Mucosa of descending colon (tissue), 3 donors: ENCODE measurements around the gene RAD51C. TPM values are rescaled to one million over a fixed set of nuclear protein-coding genes. Genes with fewer than 3 reads are reported as not detected.
A peak's percentile ranks its signal among the peaks of the same experiment; 100 is the strongest.

Experiments used
- ATAC-seq: fragments of 200-7000 bp; cut with Tn5 transposase; one replicate; pipeline ENCODE4 v1.9.1; 2020; ENCODE audit warnings: mild to moderate bottlenecking, moderate library complexity
- DNase-seq, 3 donors: peaks; one replicate each; pipeline ENCODE4 v3.0.0-alpha.2; 2020
- H3K36me3 ChIP-seq: fragments of 200-600 bp; one replicate; pipeline ENCODE4 v1.8.0; 2021; ENCODE audit warnings: low read depth, mild to moderate bottlenecking
- H3K4me1 ChIP-seq: fragments of 200-600 bp; one replicate; pipeline ENCODE4 v1.8.0; 2021; ENCODE audit warnings: low read depth, mild to moderate bottlenecking
- H3K4me3 ChIP-seq: fragments of 200-600 bp; one replicate; pipeline ENCODE4 v1.8.0; 2021; ENCODE audit warnings: mild to moderate bottlenecking
- H3K9me3 ChIP-seq: fragments of 200-600 bp; one replicate; pipeline ENCODE4 v1.8.0; 2021; ENCODE audit warnings: mild to moderate bottlenecking
- intact Hi-C, 2 donors: fragments of 100-400 bp; cut with DNase I in 1 of 2; cut with micrococcal nuclease in 1 of 2; formaldehyde crosslinking; loops; one replicate each; pipeline versions ENCODE4 v1.11.0 to v1.11.1; 2022; cut with DNase I, micrococcal nuclease
- total RNA-seq, 3 donors: library from RNA; stranded (reverse); fragmentation: NEBNext Ultra II Directional in 2 of 3; extraction: Animal tissue kit (Norgen Biotek cat#: 25700) in 2 of 3; gene quantifications; one replicate each; pipeline versions ENCODE4 v1.2.1 to v1.2.4, GENCODE V29; 2021 to 2023
- TF ChIP-seq, protein P1 (sequence below): fragments of 200-600 bp; IDR thresholded peaks from one replicate; pipeline ENCODE4 v1.8.0; 2022; ENCODE audit warnings: antibody characterized with exemption, mild to moderate bottlenecking
- donor health status: DM: no; HTN: no; CAD: no; lungs with moderate emphysema.
- donor health status: DM: no; HTN: no; CAD: no.
- donor health status: DM: no; HTN: yes; CAD: no.

RAD51C gene
- total RNA-seq, 3 donors from 2014 or later: 6.2 to 20.3 (median 18.9) TPM

DNA sequence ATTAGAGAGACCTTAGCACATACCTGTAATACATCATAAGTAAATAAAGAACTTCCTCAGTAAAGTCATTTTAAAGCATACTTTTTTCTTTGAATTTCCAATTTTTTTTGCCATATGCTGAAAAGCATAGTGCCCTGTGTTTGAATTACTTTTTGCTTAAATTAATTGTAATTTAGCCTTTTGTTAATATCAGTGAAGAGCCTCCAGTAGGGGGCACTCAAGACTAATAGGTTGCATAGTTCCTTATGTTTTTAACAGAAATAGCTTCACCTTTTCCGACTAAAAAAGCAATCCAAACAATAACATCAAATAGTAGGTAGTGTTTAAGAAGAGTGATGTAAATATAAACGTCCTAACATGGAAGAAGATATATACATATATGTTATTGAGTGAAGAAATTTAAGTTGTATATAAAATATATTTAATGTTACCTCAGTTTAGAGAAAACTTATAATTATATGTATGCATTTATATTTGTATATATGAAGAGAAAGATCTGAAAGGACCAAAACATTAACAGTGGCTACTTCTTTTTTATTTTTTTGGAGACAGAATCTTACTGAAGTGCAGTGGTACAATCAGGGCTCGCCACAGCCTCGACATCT lies 18.6 kb downstream of the RAD51C start:
- no peak for ATAC-seq
- TF ChIP-seq, protein P1, sequence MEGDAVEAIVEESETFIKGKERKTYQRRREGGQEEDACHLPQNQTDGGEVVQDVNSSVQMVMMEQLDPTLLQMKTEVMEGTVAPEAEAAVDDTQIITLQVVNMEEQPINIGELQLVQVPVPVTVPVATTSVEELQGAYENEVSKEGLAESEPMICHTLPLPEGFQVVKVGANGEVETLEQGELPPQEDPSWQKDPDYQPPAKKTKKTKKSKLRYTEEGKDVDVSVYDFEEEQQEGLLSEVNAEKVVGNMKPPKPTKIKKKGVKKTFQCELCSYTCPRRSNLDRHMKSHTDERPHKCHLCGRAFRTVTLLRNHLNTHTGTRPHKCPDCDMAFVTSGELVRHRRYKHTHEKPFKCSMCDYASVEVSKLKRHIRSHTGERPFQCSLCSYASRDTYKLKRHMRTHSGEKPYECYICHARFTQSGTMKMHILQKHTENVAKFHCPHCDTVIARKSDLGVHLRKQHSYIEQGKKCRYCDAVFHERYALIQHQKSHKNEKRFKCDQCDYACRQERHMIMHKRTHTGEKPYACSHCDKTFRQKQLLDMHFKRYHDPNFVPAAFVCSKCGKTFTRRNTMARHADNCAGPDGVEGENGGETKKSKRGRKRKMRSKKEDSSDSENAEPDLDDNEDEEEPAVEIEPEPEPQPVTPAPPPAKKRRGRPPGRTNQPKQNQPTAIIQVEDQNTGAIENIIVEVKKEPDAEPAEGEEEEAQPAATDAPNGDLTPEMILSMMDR: no peak
- intact Hi-C loops: loop anchor here (5.0 to 10.0 kb wide), 2 partner anchors 294 to 296 kb away; no protein-coding TSS in a partner anchor
- no peak overlapping the region for H3K4me3 ChIP-seq
- DNase-seq: peak in 1 of 3 donors; percentile 84
- no peaks in the 10 kb centered on the region for H3K9me3 ChIP-seq
- H3K36me3 ChIP-seq: no peaks in the 10 kb centered on the region
- no peaks in the 10 kb centered on the region for H3K4me1 ChIP-seq

DNA sequence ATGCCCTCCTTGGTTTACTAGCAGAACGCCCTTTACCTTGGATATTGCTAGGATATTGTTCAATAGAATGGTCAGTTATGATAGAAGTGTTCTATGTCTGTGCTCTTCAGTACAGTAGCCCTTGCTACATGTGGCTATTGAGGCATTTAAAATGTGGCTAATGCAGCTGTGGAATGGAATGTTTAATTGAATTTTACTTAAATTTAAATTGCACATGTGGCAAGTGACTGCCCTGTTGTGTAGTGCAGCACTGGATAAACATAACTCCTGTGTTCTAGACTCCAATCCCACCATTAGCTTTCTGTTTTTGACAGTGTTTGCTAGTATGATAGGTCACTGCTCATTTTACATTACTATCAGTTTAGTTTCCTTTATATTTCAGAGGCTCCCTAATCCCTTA lies 29.9 kb downstream of the RAD51C start:
- H3K4me3 ChIP-seq: no peak overlapping the region
- TF ChIP-seq, protein P1: no peak
- DNase-seq (no peak), ATAC-seq (no peak)
- H3K9me3 ChIP-seq: no peaks in the 10 kb centered on the region
- intact Hi-C loops: no loop called here
- H3K4me1 ChIP-seq: no peaks in the 10 kb centered on the region
- H3K36me3 ChIP-seq: peaks cover 7% of the 10 kb centered on the region

DNA sequence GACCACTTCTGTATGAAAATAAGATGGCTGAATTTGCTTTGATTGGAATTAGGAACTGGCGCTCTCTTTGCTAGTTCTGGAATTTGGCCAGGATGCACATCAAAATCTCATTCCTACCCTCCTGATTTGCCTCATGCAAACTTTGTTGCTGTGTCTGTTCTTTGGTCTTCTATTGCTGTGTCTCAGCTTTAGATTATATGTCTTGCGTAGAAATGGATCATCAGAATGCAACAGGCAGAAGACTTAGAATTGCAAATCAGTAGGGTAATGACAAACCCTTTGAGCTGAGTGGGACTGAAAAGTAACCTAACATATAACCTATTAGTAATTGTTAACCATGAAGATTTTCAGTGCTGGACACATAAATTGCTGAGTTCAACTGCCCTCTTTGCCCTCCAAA lies 30.3 kb downstream of the RAD51C start:
- intact Hi-C loops: no loop called here
- TF ChIP-seq, protein P1: no peak
- Histone ChIP-seq H3K9me3 (no peaks in the 10 kb centered on the region), H3K4me3 (no peak overlapping the region), H3K4me1 (no peaks in the 10 kb centered on the region), H3K36me3 (peaks cover 7% of the 10 kb centered on the region)
- no peak for DNase-seq
- no peak for ATAC-seq

DNA sequence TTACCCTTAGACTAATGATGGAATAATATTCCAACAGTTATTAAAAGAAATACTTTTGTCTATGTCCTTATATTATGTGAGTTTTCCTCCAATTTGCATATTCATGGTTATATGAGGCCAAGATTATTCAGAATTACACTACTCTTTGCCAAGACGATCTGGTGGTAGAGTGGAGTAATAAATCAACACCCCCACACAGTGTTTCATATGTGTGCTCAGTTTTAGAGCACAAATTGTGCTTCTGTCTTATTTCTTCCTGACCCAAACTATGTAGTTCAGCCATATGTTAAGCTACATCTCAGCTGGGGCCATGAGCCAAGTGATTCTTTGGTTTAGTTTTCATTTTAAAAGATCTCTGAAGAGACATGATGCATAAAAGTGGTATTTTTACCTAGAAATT lies 36.4 kb downstream of the RAD51C start:
- DNase-seq: no peak
- ATAC-seq: no peak
- Histone ChIP-seq H3K9me3 (no peaks in the 10 kb centered on the region), H3K36me3 (no peaks in the 10 kb centered on the region), H3K4me1 (no peaks in the 10 kb centered on the region), H3K4me3 (no peak overlapping the region)
- TF ChIP-seq, protein P1: no peak
- intact Hi-C loops: no loop called here

DNA sequence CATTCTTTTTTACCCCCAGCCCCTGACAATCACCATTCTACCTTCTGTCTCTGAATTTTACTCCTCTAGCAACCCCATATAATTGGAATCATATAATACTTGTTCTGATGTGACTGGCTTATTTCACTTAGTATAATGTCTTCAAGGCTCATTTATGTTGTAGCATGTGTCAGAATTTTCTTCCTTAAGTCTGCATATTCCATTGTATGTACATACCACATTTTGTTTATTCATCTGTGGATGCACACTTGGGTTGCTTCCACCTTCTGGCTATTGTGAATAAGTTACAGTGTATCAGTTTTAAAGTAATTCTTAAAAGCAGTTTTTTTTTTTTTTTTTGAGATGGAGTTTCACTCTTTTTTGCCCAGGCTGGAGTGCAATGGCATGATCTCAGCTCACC lies 38.5 kb downstream of the RAD51C start:
- intact Hi-C loops: loop anchor here in 1 of 2 donors (10.0 kb wide), 1 partner anchor 64 kb away; no protein-coding TSS in a partner anchor
- TF ChIP-seq, protein P1: no peak

More for the DNA sequence above, 38.5 kb downstream of the RAD51C start:
- H3K36me3 ChIP-seq: no peaks in the 10 kb centered on the region
- DNase-seq: no peak
- H3K4me3 ChIP-seq: no peak overlapping the region
- no peaks in the 10 kb centered on the region for H3K9me3 ChIP-seq
- no peak for ATAC-seq
- no peaks in the 10 kb centered on the region for H3K4me1 ChIP-seq
